ENCODE results near the gene FANCC. TPM values are rescaled to one million over a fixed set of nuclear protein-coding genes. Genes with fewer than 3 reads are reported as not detected.

The FANCC gene
- total and polyA plus RNA-seq, 2 of the 8 experiments (the other 6 are each of a cell fraction or from before 2014, with no cell fraction given) = 7.8 to 15.2 TPM

DNA sequence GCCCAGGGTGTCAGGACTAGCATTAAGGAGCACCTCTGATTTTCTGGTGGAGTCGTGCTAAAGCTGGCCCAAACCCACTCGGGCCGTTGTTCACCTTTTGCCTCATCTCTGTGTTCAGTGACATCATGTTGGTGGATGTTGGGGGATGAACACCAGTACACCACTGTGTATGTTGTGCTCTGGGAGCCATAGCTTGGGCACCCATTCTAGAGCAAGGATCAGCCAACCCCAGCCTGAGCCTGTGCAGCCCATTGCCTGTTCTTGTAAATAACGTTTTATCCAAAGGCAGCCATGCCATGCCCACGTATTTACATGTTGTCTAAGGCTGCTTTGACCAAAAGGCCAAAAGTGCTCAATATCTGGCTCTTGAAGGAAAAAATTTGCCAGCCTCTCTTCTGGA, 245.6 kb downstream of the FANCC start:
- Histone ChIP-seq H3K23me2 (ENCODE audit: low read depth, low read length) (no peaks in the 10 kb centered on the region), H4K5ac (ENCODE audit: insufficient read length, low read depth, low read length) (no peak overlapping the region), H3K79me2 (ENCODE audit: control insufficient read depth in 1 of 2, insufficient read depth in 2 of 2, low read length in 2 of 2) (no peaks in the 10 kb centered on the region), H3K4me1 (replicated peaks in 1 of 4; ENCODE audit: control insufficient read depth in 3 of 4, insufficient read depth in 4 of 4, low read length in 3 of 4) (peaks cover 0 to 3% (median 0%) of the 10 kb centered on the region in 4 experiments; a peak in 2 of 7 replicates), H2BK15ac (ENCODE audit: low read length) (no peak overlapping the region), H3K18ac (ENCODE audit: extremely low read depth, low read length) (no peak overlapping the region), H2BK12ac (ENCODE audit: low read depth, low read length) (no peak overlapping the region), H2BK120ac (replicated peaks; ENCODE audit: low read depth, low read length) (no peak overlapping the region), H4K20me1 (replicated peaks in 1 of 2; ENCODE audit: control insufficient read depth in 1 of 2, insufficient read depth in 2 of 2, low read length in 2 of 2) (peaks cover 0 to 3% of the 10 kb centered on the region in 2 experiments), H2AK5ac (ENCODE audit: low read depth, low read length) (no peak overlapping the region), H2BK20ac (ENCODE audit: low read length) (no peak overlapping the region), H3K4me2 (ENCODE audit: insufficient read depth in 1 of 2, low read depth in 2 of 2, low read length in 2 of 2) (no peak overlapping the region), H3K14ac (ENCODE audit: insufficient read length) (no peak overlapping the region), H3K4me3 (ENCODE audit: extremely low read depth in 1 of 4, insufficient read depth in 2 of 4, low read depth in 3 of 4, low read length in 4 of 4) (no peak overlapping the region), H3K9ac (replicated peaks in 1 of 4; ENCODE audit: extremely low read depth in 1 of 4, low read depth in 3 of 4, low read length in 3 of 4) (no peak overlapping the region), H2BK5ac (ENCODE audit: low read depth, low read length) (no peak overlapping the region), H3K79me1 (ENCODE audit: low read depth, low read length) (no peaks in the 10 kb centered on the region), H3K27me3 (replicated peaks in 1 of 4; ENCODE audit: control insufficient read depth in 3 of 4, extremely low read depth in 1 of 4, insufficient read depth in 3 of 4, low read length in 3 of 4) (no peaks in the 10 kb centered on the region), H3K56ac (replicated peaks; ENCODE audit: insufficient read length, low read depth, low read length) (no peak overlapping the region), H4K91ac (replicated peaks; ENCODE audit: insufficient read length, low read length) (no peak overlapping the region), H3K4ac (replicated peaks; ENCODE audit: insufficient read length, low read depth, low read length) (no peak overlapping the region), H3K27ac (ENCODE audit: low read depth, low read length) (no peak overlapping the region), H4K8ac (ENCODE audit: extremely low read depth, insufficient read depth, low read length) (no peak overlapping the region), H3K23ac (ENCODE audit: insufficient read length) (no peak overlapping the region), H2AFZ (ENCODE audit: low read length) (no peak overlapping the region), H3K36me3 (ENCODE audit: control insufficient read depth in 2 of 4, insufficient read depth in 4 of 4, low read length in 3 of 4) (no peaks in the 10 kb centered on the region), H3K9me3 (ENCODE audit: insufficient read depth in 2 of 2, low read depth in 1 of 2, low read length in 1 of 2) (no peaks in the 10 kb centered on the region)
- POLR2A ChIA-PET (ENCODE audit: partially characterized antibody) = no interaction called here
- no peak for DNase-seq (ENCODE audit: low read depth in 1 of 2, low spot score in 2 of 2)
- CTCF ChIA-PET (ENCODE audit: partially characterized antibody) = interaction anchor here (1.0 to 3.6 kb wide), 11 partner anchors 10 to 391 kb away, joined by 3 to 20 read pairs (median 4); no protein-coding TSS in a partner anchor
- WGBS, 2 experiments (ENCODE audit: extremely low coverage in 1 of 2, insufficient coverage in 1 of 2, insufficient read length in 1 of 2, insufficient replicate concordance in 2 of 2, low coverage in 1 of 2, low lambda C conversion rate in 2 of 2, missing lambda C conversion rate in 1 of 2) = 82% methylated on average over 5 of the region's 5 CpGs; no CpG with 5 or more reads in 1 of the 2 experiments
- FAIRE-seq = no peak
- TF ChIP-seq SUZ12 (IDR thresholded peaks at IDR 0.05; ENCODE audit: low read length) (no peak), SIX5 (IDR thresholded peaks at IDR 0.05; ENCODE audit: low read depth, low read length) (no peak), CHD2 (IDR thresholded peaks at IDR 0.05; ENCODE audit: low read length) (no peak), SIRT6 (IDR thresholded peaks at IDR 0.05; ENCODE audit: low read length) (no peak), POLR2AphosphoS5 (IDR thresholded peaks at IDR 0.05; ENCODE audit: low read depth, low read length) (no peak), RNF2 (IDR thresholded peaks at IDR 0.05; ENCODE audit: borderline replicate concordance, low read depth, low read length, missing control alignments, poor library complexity, severe bottlenecking) (no peak), TAF1 (IDR thresholded peaks at IDR 0.05; ENCODE audit: low read depth, low read length) (no peak), EP300 (IDR thresholded peaks at IDR 0.05; ENCODE audit: borderline replicate concordance in 1 of 2, low read depth in 2 of 2, low read length in 2 of 2) (no peak), JUND (IDR thresholded peaks at IDR 0.05; ENCODE audit: low read length) (no peak), POLR2A (IDR thresholded peaks at IDR 0.05; ENCODE audit: control extremely low read depth in 1 of 2, low read depth in 2 of 2, low read length in 2 of 2) (no peak), KDM4A (IDR thresholded peaks at IDR 0.05; ENCODE audit: low read depth, low read length, severe bottlenecking) (no peak), SP2 (IDR thresholded peaks at IDR 0.05; ENCODE audit: low read length) (no peak)
